Loucy (cell line): ENCODE measurements around the gene IPPK.

Experiments used
- EZH2phosphoT487 ChIP-seq: fragments of 200-600 bp; IDR thresholded peaks from 2 replicates; pipeline ENCODE4 v1.6.1; 2018; ENCODE audit warnings: antibody characterized with exemption, mild to moderate bottlenecking, moderate library complexity, borderline replicate concordance
- TF ChIP-seq, protein P1 (sequence below): fragments of 200-600 bp; sonication (generic); conservative IDR thresholded peaks from 2 replicates; pipeline ENCODE4 v1.5.1; 2014; ENCODE audit warnings: mild to moderate bottlenecking, antibody characterized with exemption, low read length

DNA sequence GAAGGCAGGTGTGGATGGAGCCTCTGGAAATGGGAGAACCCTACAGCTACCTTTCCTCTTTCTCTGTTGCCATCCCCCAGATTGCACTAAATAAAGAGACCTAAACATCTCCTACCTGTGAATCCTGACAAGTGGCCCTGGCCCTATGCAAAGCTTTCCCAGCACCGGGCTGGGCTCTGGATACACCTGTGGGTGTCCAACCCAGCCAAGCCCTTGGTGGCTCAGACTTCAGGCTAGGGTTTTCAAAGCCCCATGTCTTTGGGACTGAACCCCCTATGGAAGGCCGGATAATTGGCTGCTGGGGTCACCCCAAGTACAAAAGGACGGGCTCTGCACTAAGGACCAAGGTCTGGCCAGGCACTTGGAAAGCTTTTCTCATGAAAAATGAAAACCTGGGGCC, 44.1 kb upstream of the IPPK start:
- TF ChIP-seq, protein P1, sequence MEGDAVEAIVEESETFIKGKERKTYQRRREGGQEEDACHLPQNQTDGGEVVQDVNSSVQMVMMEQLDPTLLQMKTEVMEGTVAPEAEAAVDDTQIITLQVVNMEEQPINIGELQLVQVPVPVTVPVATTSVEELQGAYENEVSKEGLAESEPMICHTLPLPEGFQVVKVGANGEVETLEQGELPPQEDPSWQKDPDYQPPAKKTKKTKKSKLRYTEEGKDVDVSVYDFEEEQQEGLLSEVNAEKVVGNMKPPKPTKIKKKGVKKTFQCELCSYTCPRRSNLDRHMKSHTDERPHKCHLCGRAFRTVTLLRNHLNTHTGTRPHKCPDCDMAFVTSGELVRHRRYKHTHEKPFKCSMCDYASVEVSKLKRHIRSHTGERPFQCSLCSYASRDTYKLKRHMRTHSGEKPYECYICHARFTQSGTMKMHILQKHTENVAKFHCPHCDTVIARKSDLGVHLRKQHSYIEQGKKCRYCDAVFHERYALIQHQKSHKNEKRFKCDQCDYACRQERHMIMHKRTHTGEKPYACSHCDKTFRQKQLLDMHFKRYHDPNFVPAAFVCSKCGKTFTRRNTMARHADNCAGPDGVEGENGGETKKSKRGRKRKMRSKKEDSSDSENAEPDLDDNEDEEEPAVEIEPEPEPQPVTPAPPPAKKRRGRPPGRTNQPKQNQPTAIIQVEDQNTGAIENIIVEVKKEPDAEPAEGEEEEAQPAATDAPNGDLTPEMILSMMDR = no peak
- TF ChIP-seq EZH2phosphoT487 = no peak
